ENCODE measurements around the gene GRIK1. TPM values are rescaled to one million over a fixed set of nuclear protein-coding genes. Genes with fewer than 3 reads are reported as not detected.

The GRIK1 gene
- total RNA-seq, 5 donors from 2014 or later (not counting 1 experiment from before 2014, with no cell fraction given) = not detected

- H3K27ac ChIP-seq (ENCODE audit: low read length) = no peak overlapping the region
- CTCF ChIA-PET = no interaction called here
- no peak for DNase-seq
- Mint-ChIP-seq H3K27me3 (no peaks in the 10 kb centered on the region), H3K9me3 (peaks cover 11 to 30% (median 17%) of the 10 kb centered on the region in 3 donors), H3K36me3 (peaks cover 40% of the 10 kb centered on the region), H3K4me3 (no peak overlapping the region), H3K4me1 (no peaks in the 10 kb centered on the region), H3K27ac (no peak overlapping the region)
- H3K27me3 ChIP-seq (replicated peaks in 1 of 2; ENCODE audit: control insufficient read depth in 2 of 2, extremely low read depth in 1 of 2, insufficient read depth in 2 of 2, low read length in 1 of 2) = peaks cover 0 to 5% of the 10 kb centered on the region in 2 experiments
- H3K9me3 ChIP-seq = no peaks in the 10 kb centered on the region
- ATAC-seq (replicated peaks in 1 of 4) = no peak
- no peak overlapping the region for H3K4me3 ChIP-seq (ENCODE audit: control insufficient read depth in 1 of 2, extremely low read depth in 1 of 2, low read length in 1 of 2)
- POLR2A ChIA-PET = no interaction called here
- no peaks in the 10 kb centered on the region for H3K4me1 ChIP-seq (ENCODE audit: control insufficient read depth in 1 of 2, extremely low read depth in 1 of 2, insufficient read depth in 2 of 2, low read length in 2 of 2)
- H3K36me3 ChIP-seq (ENCODE audit: control insufficient read depth in 2 of 2, extremely low read depth in 1 of 2, insufficient read depth in 1 of 2, low read length in 1 of 2) = no peaks in the 10 kb centered on the region
- WGBS (ENCODE audit: insufficient coverage) = no CpG with 5 or more reads among the region's 1 CpG
Observed at GRCh38 chr21:29523646-29524045, 416.1 kb downstream of the GRIK1 start.

DNA sequence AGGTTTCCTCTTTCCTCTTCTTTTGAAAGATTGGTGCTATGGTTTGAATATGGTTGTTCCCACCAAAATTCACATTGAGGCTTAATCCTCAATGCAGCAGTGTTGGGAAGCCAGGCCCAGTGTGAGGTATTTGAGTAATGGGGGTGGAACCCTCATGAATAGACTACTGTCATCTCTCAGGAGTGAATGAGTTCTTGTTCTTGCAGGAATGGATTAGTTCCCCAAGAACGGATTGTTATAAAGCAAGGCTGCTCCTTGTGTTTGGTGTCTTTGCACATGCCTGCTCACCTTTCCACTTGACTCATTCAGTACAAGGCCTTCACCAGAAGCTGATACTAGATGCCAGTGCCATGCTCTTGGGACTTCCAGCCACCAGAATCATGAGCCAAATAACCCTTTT lies 417.9 kb downstream of the GRIK1 start:
- no peak overlapping the region for H3K4me3 Mint-ChIP-seq
- H3K4me1 Mint-ChIP-seq = no peaks in the 10 kb centered on the region
- Histone ChIP-seq H3K36me3 (ENCODE audit: control insufficient read depth in 2 of 2, extremely low read depth in 1 of 2, insufficient read depth in 1 of 2, low read length in 1 of 2) (no peaks in the 10 kb centered on the region), H3K9me3 (no peaks in the 10 kb centered on the region), H3K4me1 (ENCODE audit: control insufficient read depth in 1 of 2, extremely low read depth in 1 of 2, insufficient read depth in 2 of 2, low read length in 2 of 2) (no peaks in the 10 kb centered on the region), H3K27me3 (replicated peaks in 1 of 2; ENCODE audit: control insufficient read depth in 2 of 2, extremely low read depth in 1 of 2, insufficient read depth in 2 of 2, low read length in 1 of 2) (peaks cover 0 to 5% of the 10 kb centered on the region in 2 experiments), H3K27ac (ENCODE audit: low read length) (no peak overlapping the region), H3K4me3 (ENCODE audit: control insufficient read depth in 1 of 2, extremely low read depth in 1 of 2, low read length in 1 of 2) (no peak overlapping the region)
- H3K27me3 Mint-ChIP-seq = no peaks in the 10 kb centered on the region
- CTCF ChIA-PET = no interaction called here
- H3K9me3 Mint-ChIP-seq = peaks cover 6 to 25% (median 12%) of the 10 kb centered on the region in 3 donors
- DNase-seq (no peak), ATAC-seq (replicated peaks in 1 of 4) (no peak)
- POLR2A ChIA-PET = interaction anchor here in 1 of 2 donors (0.7 kb wide), 1 partner anchor 97 kb away, joined by 12 read pairs; no protein-coding TSS in a partner anchor
- peaks cover 34% of the 10 kb centered on the region for H3K36me3 Mint-ChIP-seq
- no CpG with 5 or more reads among the region's 1 CpG for WGBS (ENCODE audit: insufficient coverage)
- H3K27ac Mint-ChIP-seq = no peak overlapping the region

DNA sequence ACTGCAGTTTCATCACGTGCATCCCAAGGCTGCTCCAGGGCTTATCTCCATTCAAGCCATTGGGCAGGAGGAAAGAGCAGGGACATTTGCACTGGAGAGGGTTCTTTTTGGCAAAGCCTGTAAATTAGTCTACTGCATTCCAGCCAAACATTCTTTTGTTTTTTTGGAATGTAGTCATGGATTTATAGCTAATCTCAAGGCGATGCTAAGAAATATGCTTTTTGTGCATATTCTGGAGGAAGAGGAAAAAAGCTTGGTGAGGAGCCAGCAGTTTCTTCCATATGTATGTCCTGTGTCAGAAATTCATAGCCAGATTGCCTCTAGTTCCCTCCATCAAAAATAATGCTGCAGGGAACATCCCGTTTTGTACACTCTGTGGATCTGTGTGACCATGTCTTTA lies 419.6 kb downstream of the GRIK1 start:
- Mint-ChIP-seq H3K27me3 (no peaks in the 10 kb centered on the region), H3K9me3 (peaks cover 6 to 21% (median 8%) of the 10 kb centered on the region in 3 donors), H3K4me1 (no peaks in the 10 kb centered on the region), H3K27ac (no peak overlapping the region), H3K36me3 (peaks cover 26% of the 10 kb centered on the region), H3K4me3 (no peak overlapping the region)
- POLR2A ChIA-PET = no interaction called here
- no peaks in the 10 kb centered on the region for H3K27me3 ChIP-seq (replicated peaks in 1 of 2; ENCODE audit: control insufficient read depth in 2 of 2, extremely low read depth in 1 of 2, insufficient read depth in 2 of 2, low read length in 1 of 2)
- WGBS (ENCODE audit: insufficient coverage) = 67% methylated on average over 1 of the region's 3 CpGs
- CTCF ChIA-PET = no interaction called here
- no peak for ATAC-seq (replicated peaks in 1 of 4)
- H3K9me3 ChIP-seq = no peaks in the 10 kb centered on the region
- DNase-seq = no peak
- H3K36me3 ChIP-seq (ENCODE audit: control insufficient read depth in 2 of 2, extremely low read depth in 1 of 2, insufficient read depth in 1 of 2, low read length in 1 of 2) = no peaks in the 10 kb centered on the region
- H3K4me3 ChIP-seq (ENCODE audit: control insufficient read depth in 1 of 2, extremely low read depth in 1 of 2, low read length in 1 of 2) = no peak overlapping the region
- no peak overlapping the region for H3K27ac ChIP-seq (ENCODE audit: low read length)
- H3K4me1 ChIP-seq (ENCODE audit: control insufficient read depth in 1 of 2, extremely low read depth in 1 of 2, insufficient read depth in 2 of 2, low read length in 2 of 2) = no peaks in the 10 kb centered on the region

DNA sequence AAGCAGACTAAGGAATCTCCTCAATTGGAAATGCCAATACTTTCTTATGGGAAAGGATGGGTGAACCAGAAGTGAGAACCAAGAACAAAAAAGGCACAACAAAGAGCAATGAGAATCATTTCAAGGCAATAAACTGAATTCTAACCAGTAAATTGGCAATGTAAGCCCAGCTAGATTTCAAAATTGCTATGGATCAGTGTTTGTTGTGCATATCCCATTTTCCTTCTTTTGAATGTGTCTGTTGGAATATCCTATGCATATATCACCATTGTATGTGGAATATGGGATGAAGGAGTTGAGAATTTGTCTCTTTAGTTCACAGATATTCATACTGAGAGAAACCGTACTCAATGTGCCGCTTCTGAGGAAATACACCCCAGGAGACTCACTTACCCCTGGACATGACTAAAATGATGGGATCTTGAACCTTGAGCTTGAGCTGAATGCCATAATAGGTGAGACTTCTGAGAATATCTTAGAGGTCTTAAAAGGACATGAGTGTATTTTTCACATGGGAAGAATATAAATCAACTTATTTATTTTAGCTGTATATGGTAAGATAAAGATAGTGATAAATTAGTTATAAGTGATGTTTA lies 425.0 kb downstream of the GRIK1 start:
- no peaks in the 10 kb centered on the region for H3K27me3 ChIP-seq (replicated peaks in 1 of 2; ENCODE audit: control insufficient read depth in 2 of 2, extremely low read depth in 1 of 2, insufficient read depth in 2 of 2, low read length in 1 of 2)
- no peaks in the 10 kb centered on the region for H3K36me3 ChIP-seq (ENCODE audit: control insufficient read depth in 2 of 2, extremely low read depth in 1 of 2, insufficient read depth in 1 of 2, low read length in 1 of 2)
- Mint-ChIP-seq H3K9me3 (peaks cover 15 to 21% (median 16%) of the 10 kb centered on the region in 3 donors), H3K4me3 (no peak overlapping the region), H3K4me1 (no peaks in the 10 kb centered on the region), H3K27ac (no peak overlapping the region), H3K36me3 (peaks cover 34% of the 10 kb centered on the region), H3K27me3 (no peaks in the 10 kb centered on the region)
- ATAC-seq (replicated peaks in 1 of 4) = no peak
- DNase-seq = no peak
- no peak overlapping the region for H3K27ac ChIP-seq (ENCODE audit: low read length)
- no peaks in the 10 kb centered on the region for H3K4me1 ChIP-seq (ENCODE audit: control insufficient read depth in 1 of 2, extremely low read depth in 1 of 2, insufficient read depth in 2 of 2, low read length in 2 of 2)
- H3K4me3 ChIP-seq (ENCODE audit: control insufficient read depth in 1 of 2, extremely low read depth in 1 of 2, low read length in 1 of 2) = no peak overlapping the region
- ChIA-PET CTCF (no interaction called here), POLR2A (no interaction called here)
- no peaks in the 10 kb centered on the region for H3K9me3 ChIP-seq
- WGBS (ENCODE audit: insufficient coverage) = no CpG with 5 or more reads among the region's 2 CpGs

DNA sequence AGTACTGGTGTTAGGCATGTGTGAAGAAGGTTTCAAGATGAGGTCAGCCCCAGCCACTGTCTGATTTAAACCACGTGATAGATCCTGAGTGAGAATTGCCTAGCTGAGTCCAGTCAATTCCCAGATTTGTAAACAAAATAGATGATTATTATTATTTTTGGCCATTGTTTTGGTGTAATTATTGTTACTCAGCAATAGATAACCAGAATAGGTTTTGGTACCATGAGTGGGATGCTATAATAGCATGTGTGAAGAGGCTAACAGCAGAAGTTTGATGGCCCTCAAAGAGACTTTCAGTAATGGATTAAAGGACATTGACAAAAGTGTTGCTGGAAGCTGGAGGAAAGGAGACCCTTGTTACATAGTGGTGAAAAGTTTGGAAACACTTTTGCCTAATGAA lies 426.3 kb downstream of the GRIK1 start:
- Mint-ChIP-seq H3K36me3 (peaks cover 35% of the 10 kb centered on the region), H3K4me3 (no peak overlapping the region), H3K27ac (no peak overlapping the region), H3K9me3 (peaks cover 15 to 21% (median 16%) of the 10 kb centered on the region in 3 donors), H3K27me3 (no peaks in the 10 kb centered on the region), H3K4me1 (no peaks in the 10 kb centered on the region)
- no peaks in the 10 kb centered on the region for H3K27me3 ChIP-seq (replicated peaks in 1 of 2; ENCODE audit: control insufficient read depth in 2 of 2, extremely low read depth in 1 of 2, insufficient read depth in 2 of 2, low read length in 1 of 2)
- H3K36me3 ChIP-seq (ENCODE audit: control insufficient read depth in 2 of 2, extremely low read depth in 1 of 2, insufficient read depth in 1 of 2, low read length in 1 of 2) = no peaks in the 10 kb centered on the region
- H3K4me1 ChIP-seq (ENCODE audit: control insufficient read depth in 1 of 2, extremely low read depth in 1 of 2, insufficient read depth in 2 of 2, low read length in 2 of 2) = no peaks in the 10 kb centered on the region
- CTCF ChIA-PET = no interaction called here
- POLR2A ChIA-PET = no interaction called here
- no CpG with 5 or more reads among the region's 1 CpG for WGBS (ENCODE audit: insufficient coverage)
- ATAC-seq (replicated peaks in 1 of 4) (no peak), DNase-seq (no peak)
- no peak overlapping the region for H3K27ac ChIP-seq (ENCODE audit: low read length)
- H3K9me3 ChIP-seq = no peaks in the 10 kb centered on the region
- no peak overlapping the region for H3K4me3 ChIP-seq (ENCODE audit: control insufficient read depth in 1 of 2, extremely low read depth in 1 of 2, low read length in 1 of 2)

GRCh38 chr21:29511096-29511495 lies 428.7 kb downstream of the GRIK1 start:
- Mint-ChIP-seq H3K4me1 (peaks cover 0 to 2% (median 0%) of the 10 kb centered on the region in 3 donors), H3K36me3 (peaks cover 35% of the 10 kb centered on the region), H3K4me3 (no peak overlapping the region), H3K27ac (no peak overlapping the region), H3K9me3 (peaks cover 15 to 21% (median 16%) of the 10 kb centered on the region in 3 donors), H3K27me3 (no peaks in the 10 kb centered on the region)
- H3K27me3 ChIP-seq (replicated peaks in 1 of 2; ENCODE audit: control insufficient read depth in 2 of 2, extremely low read depth in 1 of 2, insufficient read depth in 2 of 2, low read length in 1 of 2) = no peaks in the 10 kb centered on the region
- DNase-seq (no peak), ATAC-seq (replicated peaks in 1 of 4) (no peak)
- no peaks in the 10 kb centered on the region for H3K4me1 ChIP-seq (ENCODE audit: control insufficient read depth in 1 of 2, extremely low read depth in 1 of 2, insufficient read depth in 2 of 2, low read length in 2 of 2)
- H3K9me3 ChIP-seq = no peaks in the 10 kb centered on the region
- no peak overlapping the region for H3K27ac ChIP-seq (ENCODE audit: low read length)
- WGBS (ENCODE audit: insufficient coverage) = 86% methylated on average over 3 of the region's 4 CpGs
- CTCF ChIA-PET = no interaction called here
- H3K36me3 ChIP-seq (ENCODE audit: control insufficient read depth in 2 of 2, extremely low read depth in 1 of 2, insufficient read depth in 1 of 2, low read length in 1 of 2) = no peaks in the 10 kb centered on the region
- POLR2A ChIA-PET = no interaction called here
- H3K4me3 ChIP-seq (ENCODE audit: control insufficient read depth in 1 of 2, extremely low read depth in 1 of 2, low read length in 1 of 2) = no peak overlapping the region

- no peaks in the 10 kb centered on the region for H3K27me3 ChIP-seq (replicated peaks in 1 of 2; ENCODE audit: control insufficient read depth in 2 of 2, extremely low read depth in 1 of 2, insufficient read depth in 2 of 2, low read length in 1 of 2)
- Mint-ChIP-seq H3K27ac (no peak overlapping the region), H3K4me3 (no peak overlapping the region), H3K9me3 (peaks cover 7 to 11% (median 10%) of the 10 kb centered on the region in 3 donors), H3K27me3 (no peaks in the 10 kb centered on the region), H3K4me1 (peaks cover 0 to 2% (median 0%) of the 10 kb centered on the region in 3 donors), H3K36me3 (peaks cover 29% of the 10 kb centered on the region)
- no peaks in the 10 kb centered on the region for H3K4me1 ChIP-seq (ENCODE audit: control insufficient read depth in 1 of 2, extremely low read depth in 1 of 2, insufficient read depth in 2 of 2, low read length in 2 of 2)
- WGBS (ENCODE audit: insufficient coverage) = no CpG with 5 or more reads among the region's 6 CpGs
- ChIA-PET CTCF (no interaction called here), POLR2A (no interaction called here)
- H3K9me3 ChIP-seq = no peaks in the 10 kb centered on the region
- no peak overlapping the region for H3K4me3 ChIP-seq (ENCODE audit: control insufficient read depth in 1 of 2, extremely low read depth in 1 of 2, low read length in 1 of 2)
- ATAC-seq (replicated peaks in 1 of 4) (no peak), DNase-seq (no peak)
- no peak overlapping the region for H3K27ac ChIP-seq (ENCODE audit: low read length)
- H3K36me3 ChIP-seq (ENCODE audit: control insufficient read depth in 2 of 2, extremely low read depth in 1 of 2, insufficient read depth in 1 of 2, low read length in 1 of 2) = no peaks in the 10 kb centered on the region
Observed at GRCh38 chr21:29509121-29509520, 430.7 kb downstream of the GRIK1 start.

Data from T-cell (primary cell).